Measurements from ENCODE around the gene COL5A1.
A peak's percentile ranks its signal among the peaks of the same experiment; 100 is the strongest.

COL5A1 gene

DNA sequence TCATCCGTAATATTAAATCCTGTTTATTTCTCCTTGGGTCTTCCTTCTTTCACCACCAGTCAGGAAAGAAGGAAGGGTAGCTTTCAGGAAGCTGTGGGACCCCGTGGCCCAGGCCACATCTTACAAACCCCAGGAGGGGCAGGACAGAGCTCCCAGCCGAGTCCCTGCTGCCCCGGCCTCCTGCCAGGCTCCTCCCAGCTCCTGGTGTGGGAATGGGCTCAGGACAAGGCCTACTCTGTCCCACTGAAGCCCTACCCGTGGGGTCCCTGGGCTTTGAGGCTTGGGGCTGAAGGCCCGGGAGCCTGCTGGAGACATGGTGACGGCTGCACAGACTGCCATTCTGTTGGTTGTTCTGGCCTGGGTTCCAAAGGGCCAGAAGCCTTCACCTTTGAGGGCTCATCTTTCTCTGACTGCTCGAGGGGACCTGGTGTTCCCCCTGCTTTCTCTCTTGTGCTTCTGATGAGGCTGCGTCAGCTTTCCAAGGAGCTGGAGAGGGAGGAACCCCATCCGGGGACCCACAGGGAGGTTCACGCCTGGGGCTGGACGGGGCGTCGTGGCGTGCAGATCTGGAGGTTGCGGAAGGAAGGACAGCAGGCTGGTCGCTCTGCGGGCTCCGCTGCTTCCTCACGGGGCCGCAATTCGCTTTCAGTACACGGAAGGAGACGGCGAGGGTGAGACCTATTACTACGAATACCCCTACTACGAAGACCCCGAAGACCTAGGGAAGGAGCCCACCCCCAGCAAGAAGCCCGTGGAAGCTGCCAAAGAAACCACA lies 86.6 kb downstream of the COL5A1 start:
- DNase-seq (ENCODE audit: low spot score) = no peak

GRCh38 chr9:134728801-134729495 lies 87.3 kb downstream of the COL5A1 start:
- DNase-seq (ENCODE audit: low spot score) = no peak

DNA sequence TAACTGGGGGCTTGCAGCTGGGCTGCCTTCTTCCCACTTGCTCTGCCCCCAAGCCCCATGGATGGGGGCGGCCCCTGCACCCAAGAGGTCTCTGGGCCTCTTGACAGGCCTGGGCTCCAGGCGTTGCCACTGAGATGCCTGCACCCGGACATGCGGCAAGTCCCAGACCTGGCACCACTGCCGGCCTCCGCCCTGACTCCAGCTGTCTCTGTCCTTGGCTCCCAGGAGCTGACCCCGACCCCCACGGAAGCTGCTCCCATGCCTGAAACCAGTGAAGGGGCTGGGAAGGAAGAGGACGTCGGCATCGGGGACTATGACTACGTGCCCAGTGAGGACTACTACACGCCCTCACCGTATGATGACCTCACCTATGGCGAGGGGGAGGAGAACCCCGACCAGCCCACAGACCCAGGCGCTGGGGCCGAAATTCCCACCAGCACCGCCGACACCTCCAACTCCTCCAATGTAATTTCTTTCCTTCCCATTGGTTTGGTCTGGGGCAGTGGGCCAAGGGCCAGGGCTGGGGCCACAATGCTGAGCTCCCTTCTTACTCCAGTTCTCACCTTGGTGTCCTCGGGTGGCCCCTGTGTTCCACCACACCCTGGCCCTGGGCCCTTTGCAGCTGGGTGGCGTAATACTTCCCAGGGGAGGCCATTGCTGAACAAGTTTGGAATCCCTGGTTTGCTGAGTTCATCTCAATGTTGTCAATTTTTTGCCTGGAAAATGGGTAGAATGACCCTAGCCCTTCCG lies 88.6 kb downstream of the COL5A1 start:
- DNase-seq (ENCODE audit: low spot score) = no peak

- DNase-seq (ENCODE audit: low spot score) = no peak
Observed at GRCh38 chr9:134730761-134731496, 89.3 kb downstream of the COL5A1 start.

DNA sequence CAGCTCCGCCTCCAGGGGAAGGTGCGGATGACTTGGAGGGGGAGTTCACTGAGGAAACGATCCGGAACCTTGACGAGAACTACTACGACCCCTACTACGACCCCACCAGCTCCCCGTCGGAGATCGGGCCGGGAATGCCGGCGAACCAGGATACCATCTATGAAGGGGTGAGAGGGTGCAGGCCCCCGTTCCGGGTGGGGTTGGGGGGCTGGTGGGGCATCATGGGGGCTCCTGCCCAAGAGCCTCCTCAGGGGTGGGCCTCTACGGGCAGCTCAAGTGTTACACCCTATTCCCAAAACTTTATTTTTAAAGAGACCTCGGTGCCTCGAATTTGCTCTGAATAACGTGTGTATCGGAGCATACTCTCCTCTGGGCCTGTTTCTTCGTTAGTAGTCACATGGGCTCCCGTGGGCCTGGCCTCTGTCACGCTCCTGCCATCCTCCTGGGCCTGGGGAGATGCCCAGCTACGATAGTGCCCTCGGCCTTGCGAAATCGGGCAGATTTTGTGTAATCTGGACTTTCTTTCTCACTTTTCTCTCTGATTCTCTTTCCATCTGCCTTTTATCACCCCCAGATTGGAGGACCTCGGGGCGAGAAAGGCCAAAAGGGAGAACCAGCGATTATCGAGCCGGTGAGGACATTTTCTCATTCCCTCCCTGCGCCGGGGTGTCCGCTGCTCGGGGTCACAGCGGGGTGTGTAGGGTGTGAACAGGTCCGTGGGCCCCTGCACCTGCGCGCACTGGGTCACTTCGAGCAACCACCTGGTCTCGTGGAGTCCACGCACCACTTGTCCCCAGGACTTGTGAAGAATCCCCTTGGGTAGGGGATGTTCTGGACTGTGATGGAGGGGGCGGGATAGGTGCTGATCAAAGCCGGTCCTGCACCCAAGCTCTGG lies 90.1 kb downstream of the COL5A1 start:
- no peak for DNase-seq (ENCODE audit: low spot score)

DNA sequence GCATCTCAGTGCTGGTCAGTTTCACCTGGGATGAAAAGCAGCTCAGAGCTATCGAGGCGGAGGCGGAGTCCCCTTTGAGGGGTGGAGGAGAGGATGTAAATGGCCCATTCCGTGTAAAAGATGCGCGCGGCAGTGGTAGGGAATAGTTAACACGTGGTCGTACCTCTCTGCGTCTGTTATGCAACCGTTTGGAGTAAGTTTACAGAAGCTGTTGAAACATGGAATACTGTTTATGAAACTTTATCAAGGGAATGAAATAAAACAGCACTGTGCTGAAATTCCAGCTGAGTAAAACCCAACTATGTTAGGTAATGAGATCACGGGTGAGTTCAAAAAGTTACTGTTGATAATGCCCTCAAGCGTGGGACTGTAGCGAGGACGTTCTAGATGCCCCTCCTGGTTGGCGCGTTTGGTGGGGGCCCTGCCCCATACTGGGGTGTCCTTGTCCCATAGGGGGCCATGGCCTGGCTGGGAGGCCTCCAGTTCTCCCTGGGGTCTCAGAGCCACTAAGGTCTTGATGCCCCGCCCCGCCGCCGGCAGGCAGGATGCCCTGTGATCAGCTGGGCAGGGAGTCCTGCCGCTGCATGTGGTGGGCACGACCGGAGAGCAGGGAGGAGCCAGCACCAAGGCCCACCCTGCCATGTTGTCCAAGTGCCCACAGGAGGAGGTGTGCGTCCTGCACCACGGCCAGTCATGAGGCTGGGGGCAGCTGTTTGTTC lies 90.9 kb downstream of the COL5A1 start:
- no peak for DNase-seq (ENCODE audit: low spot score)

DNA sequence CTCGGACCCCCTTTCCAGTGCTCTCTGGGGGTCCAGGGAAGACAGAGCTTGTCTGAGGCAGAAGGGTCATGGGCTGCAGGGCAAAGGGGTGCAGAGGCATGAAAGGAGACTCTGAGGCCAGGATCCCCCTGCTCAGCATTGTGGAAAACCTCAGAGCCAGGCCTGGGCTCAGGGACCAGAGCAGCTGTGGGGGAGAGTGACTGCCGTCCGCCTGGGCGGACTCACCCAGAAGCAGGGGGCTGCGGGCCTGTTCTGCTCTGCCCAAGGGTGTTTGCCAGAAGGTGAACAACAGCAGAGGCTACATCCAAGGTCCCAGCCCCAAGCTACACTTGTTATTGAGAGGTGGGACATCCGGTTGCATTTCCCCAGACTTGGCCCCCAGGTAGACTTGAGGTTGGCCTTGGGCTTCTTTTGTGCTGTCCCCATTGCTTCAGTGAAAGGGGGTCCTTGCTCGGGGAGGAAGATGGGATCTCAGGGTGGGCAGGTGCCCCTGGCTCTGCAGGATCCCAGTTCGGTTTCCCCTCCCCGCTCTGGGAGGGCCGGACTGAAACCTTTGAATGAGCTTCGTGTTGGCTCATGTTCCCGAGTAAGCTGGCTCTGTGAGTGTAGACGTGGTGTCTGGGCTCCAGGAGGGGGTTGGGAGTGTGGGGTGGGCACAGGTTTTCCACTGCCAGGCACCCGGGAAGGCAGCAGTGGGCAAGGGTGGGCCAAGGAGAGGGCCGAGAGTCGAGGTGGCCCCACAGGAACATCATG lies 92.1 kb downstream of the COL5A1 start:
- DNase-seq (ENCODE audit: low spot score) = no peak

GRCh38 chr9:134734270-134734669 lies 92.7 kb downstream of the COL5A1 start:
- no peak for DNase-seq (ENCODE audit: low spot score)

DNA sequence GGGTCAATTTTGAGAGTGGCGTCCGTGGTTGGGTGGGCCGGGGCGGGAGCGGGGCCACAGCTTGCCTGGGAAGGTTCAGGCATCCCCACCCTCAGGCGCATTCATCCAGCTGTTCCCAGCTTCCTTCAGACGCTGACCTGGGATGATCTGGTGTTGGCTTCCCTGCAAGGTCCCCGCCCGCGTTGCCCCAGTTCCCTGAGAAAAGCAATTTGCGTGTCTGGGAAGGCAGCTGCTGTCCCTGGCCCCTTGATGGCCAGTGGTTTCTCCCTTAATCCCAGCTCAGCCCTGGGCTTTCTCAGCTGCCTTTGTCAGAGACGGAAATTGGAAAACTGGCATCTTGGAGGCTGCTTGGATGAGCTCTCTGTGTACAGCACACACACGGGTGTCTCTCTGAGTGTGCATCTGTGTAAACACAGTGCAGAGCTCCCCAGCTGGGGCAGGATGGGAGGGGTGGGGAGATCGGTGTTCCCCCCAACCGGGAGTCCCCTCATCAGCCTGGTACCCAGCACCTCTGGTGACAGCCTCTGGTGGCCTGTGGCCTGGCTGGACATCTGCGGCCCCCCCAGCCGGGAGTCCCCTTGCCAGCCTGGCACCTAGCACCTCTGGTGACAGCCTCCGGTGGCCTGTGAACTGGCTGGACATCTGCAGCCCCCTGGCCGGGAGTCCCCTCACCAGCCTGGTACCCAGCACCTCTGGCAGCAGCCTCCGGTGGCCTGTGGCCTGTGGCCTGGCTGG lies 94.0 kb downstream of the COL5A1 start:
- no peak for DNase-seq (ENCODE audit: low spot score)

DNA sequence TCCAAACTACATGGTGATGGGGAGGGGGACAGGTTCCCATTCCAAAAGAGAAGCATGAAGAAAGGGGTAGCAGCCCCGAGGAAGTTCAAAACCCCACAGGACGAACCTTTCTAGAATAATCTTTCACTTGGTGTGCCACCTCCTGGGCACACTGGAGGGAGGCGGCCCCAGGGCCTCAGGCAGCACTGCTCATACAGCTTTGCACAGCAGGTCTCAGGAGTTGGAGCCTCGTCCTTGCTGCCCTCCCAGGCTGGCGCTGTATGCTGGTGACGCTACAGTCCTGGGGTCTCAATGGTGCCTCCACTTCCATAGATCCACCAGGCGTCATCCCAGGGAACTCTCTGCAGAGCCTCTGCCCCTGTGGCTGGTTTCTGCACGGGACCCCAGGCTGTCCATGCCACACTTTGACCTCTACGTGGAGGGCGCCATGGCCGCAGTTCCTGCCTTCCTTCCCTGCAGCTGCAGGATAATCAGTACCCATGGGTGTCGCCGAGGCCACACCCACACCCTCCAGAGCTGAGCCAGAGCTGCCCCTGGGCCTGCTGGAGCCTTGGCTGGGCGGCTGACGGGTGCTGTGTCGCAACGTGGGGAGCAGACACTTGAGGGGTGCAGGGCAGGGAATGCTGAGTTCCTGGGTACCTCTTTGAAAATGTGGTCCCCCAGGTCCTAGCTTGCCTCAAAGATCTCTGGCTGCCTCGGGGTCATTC lies 95.3 kb downstream of the COL5A1 start:
- DNase-seq (ENCODE audit: low spot score) = no peak

- no peak for DNase-seq (ENCODE audit: low spot score)
Observed at GRCh38 chr9:134737842-134738580, 96.4 kb downstream of the COL5A1 start.

GRCh38 chr9:134738869-134739659 lies 97.5 kb downstream of the COL5A1 start:
- DNase-seq (ENCODE audit: low spot score) = peak; percentile 89

GRCh38 chr9:134739660-134739968 lies 98.0 kb downstream of the COL5A1 start:
- DNase-seq (ENCODE audit: low spot score) = no peak

DNA sequence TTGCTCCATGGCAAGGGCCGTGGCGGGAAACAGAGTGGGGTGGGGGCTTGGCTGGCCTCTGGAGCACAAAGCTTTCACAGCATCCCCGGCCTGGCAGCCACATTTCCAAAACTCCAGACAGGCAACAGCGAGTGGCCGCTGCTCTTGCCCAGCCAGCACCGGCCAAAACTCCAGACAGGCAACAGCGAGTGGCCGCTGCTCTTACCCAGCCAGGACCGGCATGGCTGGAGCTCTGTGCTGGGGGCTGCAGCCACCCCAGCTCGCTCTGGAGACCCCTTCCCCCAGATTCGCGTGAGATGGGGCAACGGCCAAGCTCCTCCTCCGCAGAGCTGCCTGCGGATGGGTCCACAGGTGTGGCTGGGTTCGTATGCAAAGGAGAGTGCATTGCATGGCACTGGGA lies 98.5 kb downstream of the COL5A1 start:
- DNase-seq (ENCODE audit: low spot score) = no peak

- DNase-seq (ENCODE audit: low spot score) = no peak
Observed at GRCh38 chr9:134741846-134742245, 100.2 kb downstream of the COL5A1 start.

- no peak for DNase-seq (ENCODE audit: low spot score)
Observed at GRCh38 chr9:134742822-134743535, 101.4 kb downstream of the COL5A1 start.

Data from D341Med (cell line).